T follicular helper cell (primary cell): ENCODE measurements around the gene TIMM13.
"Not testable (repeated sequence)": the region's sequence is repeated elsewhere in the genome, so short reads cannot be mapped to it uniquely, and the experiment has no call there.

ENCODE experiments used
- DNase-seq: peaks from one replicate; pipeline ENCODE4 v3.0.0-alpha.2; 2020; ENCODE audit warnings: low read depth

The TIMM13 gene

GRCh38 chr19:2429917-2430535, 2.6 kb upstream of the TIMM13 start:
- no peak for DNase-seq

GRCh38 chr19:2428756-2429711, 1.6 kb upstream of the TIMM13 start:
- no peak for DNase-seq

GRCh38 chr19:2428321-2428690, 920 bp upstream of the TIMM13 start:
- no peak for DNase-seq

GRCh38 chr19:2426611-2427428, 566 bp downstream of the TIMM13 start:
- no peak for DNase-seq

- DNase-seq = no peak
Observed at GRCh38 chr19:2425622-2426581, 1.5 kb downstream of the TIMM13 start.

GRCh38 chr19:2424686-2425621, 2.4 kb downstream of the TIMM13 start:
- DNase-seq = no peak

- no peak for DNase-seq
Observed at GRCh38 chr19:2423915-2424685, 3.3 kb downstream of the TIMM13 start.

GRCh38 chr19:2423071-2423914, 4.1 kb downstream of the TIMM13 start:
- DNase-seq = no peak

DNA sequence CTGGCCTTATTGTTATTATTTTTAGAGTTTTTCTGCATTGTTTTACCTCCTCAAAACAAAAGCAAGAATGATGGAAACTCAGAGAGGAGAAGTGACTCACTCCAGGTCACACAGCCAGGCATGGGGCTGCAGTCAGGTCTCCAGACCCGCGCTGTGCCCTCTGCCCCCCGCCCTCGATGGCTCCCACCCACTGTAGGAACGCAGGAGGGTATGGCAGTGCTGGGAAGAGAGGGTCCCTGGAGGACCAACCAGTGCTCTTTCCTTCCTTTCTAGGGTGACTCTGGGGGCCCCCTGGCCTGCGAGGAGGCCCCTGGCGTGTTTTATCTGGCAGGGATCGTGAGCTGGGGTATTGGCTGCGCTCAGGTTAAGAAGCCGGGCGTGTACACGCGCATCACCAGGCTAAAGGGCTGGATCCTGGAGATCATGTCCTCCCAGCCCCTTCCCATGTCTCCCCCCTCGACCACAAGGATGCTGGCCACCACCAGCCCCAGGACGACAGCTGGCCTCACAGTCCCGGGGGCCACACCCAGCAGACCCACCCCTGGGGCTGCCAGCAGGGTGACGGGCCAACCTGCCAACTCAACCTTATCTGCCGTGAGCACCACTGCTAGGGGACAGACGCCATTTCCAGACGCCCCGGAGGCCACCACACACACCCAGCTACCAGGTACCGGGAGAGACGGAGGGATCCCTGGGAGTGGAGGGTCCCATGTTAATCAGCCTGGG, 5.6 kb downstream of the TIMM13 start:
- no peak for DNase-seq

- DNase-seq = no peak
Observed at GRCh38 chr19:2420490-2420889, 6.9 kb downstream of the TIMM13 start.

DNA sequence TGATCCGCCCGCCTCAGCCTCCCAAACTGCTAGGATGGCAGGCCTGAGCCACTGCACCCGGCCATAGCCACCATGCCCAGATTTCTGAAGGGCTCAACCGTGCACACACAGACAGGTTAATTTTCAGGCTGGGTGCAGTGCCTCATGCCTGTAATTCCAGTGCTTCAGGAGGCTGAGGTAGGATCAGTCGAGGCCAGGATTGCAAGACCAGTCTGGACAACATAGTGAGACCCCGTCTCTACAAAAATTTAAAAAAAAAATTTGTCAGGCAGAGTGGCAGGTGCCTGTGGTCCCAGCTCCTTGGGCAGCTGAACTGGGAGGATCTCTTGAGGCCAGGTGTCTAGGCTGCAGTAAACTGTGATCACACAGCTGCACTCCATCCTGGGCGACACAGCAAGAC, 7.6 kb downstream of the TIMM13 start:
- no peak for DNase-seq

GRCh38 chr19:2417881-2418406, 9.4 kb downstream of the TIMM13 start:
- DNase-seq = no peak

GRCh38 chr19:2417436-2417835, 9.9 kb downstream of the TIMM13 start:
- DNase-seq = not testable (repeated sequence)

- no peak for DNase-seq
Observed at GRCh38 chr19:2416321-2417097, 10.9 kb downstream of the TIMM13 start.

- no peak for DNase-seq
Observed at GRCh38 chr19:2415973-2416319, 11.4 kb downstream of the TIMM13 start.

DNA sequence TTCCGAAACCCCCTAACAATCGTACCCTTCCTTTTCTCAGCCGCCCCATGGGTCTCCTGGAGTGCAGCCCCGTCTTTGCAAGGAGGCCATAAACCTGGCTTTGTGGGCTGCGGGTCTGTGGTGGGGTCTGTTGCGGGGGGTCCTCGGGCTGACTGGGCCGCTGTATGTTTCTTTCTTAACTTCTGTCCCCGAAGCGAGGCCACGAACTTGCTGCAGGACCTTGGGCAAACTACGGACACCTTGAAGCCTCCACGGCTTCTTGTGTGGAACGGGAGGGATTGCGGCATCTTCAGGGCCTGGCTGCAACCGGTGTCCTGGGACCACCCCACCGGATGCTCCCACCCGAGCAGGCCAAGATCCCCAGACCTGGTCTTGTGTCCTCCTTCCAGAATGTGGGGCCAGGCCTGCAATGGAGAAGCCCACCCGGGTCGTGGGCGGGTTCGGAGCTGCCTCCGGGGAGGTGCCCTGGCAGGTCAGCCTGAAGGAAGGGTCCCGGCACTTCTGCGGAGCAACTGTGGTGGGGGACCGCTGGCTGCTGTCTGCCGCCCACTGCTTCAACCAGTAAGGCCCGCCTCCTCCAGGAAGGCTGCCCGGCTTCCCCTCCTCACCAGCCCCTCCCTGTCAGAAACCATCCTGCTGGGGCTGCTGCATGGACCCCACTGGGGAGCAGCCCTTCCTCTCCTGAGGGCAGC, 12.0 kb downstream of the TIMM13 start:
- DNase-seq = no peak
